Measurements from ENCODE around the gene HBZ.
A peak's percentile ranks its signal among the peaks of the same experiment; 100 is the strongest.
"Not testable (repeated sequence)": the region's sequence is repeated elsewhere in the genome, so short reads cannot be mapped to it uniquely, and the experiment has no call there.

HBZ gene

DNA sequence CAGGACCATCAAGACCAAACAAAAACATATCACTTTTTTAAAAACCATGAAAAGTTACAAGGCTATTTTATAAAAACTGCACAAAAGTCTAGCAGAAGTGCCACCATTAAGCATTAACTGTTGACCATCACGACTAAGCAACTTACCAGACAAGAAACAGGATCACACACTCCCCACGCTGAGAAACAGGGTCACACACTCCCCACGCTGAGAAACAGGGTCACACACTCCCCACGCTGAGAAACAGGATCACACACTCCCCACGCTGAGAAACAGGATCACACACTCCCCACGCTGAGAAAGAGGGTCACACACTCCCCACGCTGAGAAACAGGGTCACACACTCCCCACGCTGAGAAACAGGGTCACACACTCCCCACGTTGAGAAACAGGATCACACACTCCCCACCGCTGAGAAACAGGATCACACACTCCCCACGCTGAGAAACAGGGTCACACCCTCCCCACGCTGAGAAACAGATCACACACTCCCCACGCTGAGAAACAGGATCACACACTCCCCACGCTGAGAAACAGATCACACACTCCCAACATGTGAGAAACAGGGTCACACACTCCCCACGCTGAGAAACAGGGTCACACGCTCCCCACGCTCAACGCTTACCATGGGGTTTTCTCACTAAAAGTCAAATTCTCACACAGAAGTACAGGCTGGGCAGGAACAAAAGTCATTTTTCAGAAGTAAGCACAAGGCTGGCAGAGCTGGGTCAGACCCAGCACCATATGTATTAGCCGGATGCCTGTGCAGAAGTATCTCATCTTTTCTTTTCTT, 28.7 kb upstream of the HBZ start:
- DNase-seq (ENCODE audit: low spot score in 2 of 2); H3K9me3 Mint-ChIP-seq; H3K4me3 Mint-ChIP-seq; ATAC-seq: not testable (repeated sequence)
- H3K36me3 Mint-ChIP-seq: peaks cover 18% of the 10 kb centered on the region
- H3K4me1 Mint-ChIP-seq: peaks cover 32% of the 10 kb centered on the region
- peak overlapping the region; percentile 82 for H3K27ac Mint-ChIP-seq

DNA sequence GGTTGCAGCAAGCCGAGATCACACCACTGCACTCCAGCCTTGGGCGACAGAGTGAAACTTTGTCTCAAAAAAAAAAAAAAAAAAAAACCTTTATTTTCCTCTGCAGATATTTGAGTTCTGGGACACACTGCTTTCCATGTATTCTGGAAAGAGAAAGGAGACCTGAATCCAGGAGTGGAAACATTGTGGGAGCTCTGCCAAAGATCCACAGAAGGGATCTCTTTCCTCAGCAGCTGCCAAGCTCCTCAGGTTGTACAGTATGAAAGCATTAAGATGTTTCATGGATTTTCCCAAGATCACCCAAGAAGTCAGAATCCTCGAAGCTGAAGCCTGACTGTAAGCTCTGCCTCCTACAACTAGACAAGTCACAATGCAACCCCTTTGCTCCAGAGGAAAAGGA, 27.4 kb upstream of the HBZ start:
- DNase-seq (ENCODE audit: low spot score in 2 of 2) (no peak), ATAC-seq (no peak)
- peak overlapping the region; percentile 37 for H3K27ac Mint-ChIP-seq
- peaks cover 18% of the 10 kb centered on the region for H3K36me3 Mint-ChIP-seq
- peaks cover 44% of the 10 kb centered on the region for H3K4me1 Mint-ChIP-seq
- no peak overlapping the region for H3K4me3 Mint-ChIP-seq
- H3K9me3 Mint-ChIP-seq: no peaks in the 10 kb centered on the region

DNA sequence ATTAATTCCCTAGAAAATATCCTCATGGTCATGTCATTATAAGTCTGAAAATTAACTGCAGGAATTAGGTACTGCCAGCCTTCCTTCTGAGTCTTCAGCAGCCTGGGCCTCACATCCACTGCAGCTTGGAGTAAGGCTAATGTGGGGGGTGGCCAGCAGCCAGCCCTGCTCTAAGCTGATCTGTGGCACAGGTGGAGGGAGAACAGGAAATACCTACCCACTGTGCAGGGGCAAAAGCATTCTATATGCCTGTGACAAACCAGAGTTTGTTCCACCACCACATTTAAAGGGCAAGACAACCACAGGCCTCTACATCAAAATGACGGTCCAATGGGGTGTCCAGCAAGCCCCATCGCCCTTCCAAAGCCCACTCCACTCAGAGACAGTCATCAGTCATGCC, 23.4 kb upstream of the HBZ start:
- ATAC-seq: peak; percentile 16
- Mint-ChIP-seq H3K9me3 (no peaks in the 10 kb centered on the region), H3K27ac (peak overlapping the region; percentile 5), H3K4me3 (no peak overlapping the region), H3K36me3 (peaks cover 11% of the 10 kb centered on the region), H3K4me1 (peaks cover 53% of the 10 kb centered on the region)
- no peak for DNase-seq (ENCODE audit: low spot score in 2 of 2)

DNA sequence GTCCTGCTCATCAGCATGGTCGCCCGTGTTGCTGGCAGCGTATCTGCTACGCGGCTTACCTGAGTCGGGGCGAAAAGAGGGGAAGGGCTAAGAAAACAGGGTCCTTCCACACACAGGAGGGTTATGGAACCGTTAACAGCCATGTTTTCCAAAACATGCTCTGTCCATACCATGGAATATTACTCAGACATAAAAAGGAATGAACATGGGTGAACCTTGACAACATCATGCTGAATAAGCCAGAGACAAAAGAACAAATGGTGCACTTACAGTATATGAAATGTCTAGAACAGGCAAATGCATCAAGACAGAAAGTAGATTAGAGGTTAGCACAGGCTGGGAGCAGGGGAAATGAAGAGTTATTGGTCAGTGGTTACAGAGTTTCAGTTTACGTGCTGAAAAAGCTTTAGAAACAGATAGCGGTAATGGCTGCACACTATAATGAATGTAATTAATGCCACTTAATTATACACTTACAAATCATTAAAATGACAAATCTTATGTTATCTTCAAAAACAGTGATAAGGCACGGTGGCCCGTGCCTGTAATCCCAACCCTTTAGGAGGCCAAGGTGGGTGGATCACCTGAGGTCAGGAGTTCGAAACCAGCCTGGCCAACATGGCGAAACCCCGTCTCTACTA, 21.8 kb upstream of the HBZ start:
- no peaks in the 10 kb centered on the region for H3K9me3 Mint-ChIP-seq
- H3K4me1 Mint-ChIP-seq: peaks cover 47% of the 10 kb centered on the region
- DNase-seq (ENCODE audit: low spot score in 2 of 2): no peak
- no peak overlapping the region for H3K4me3 Mint-ChIP-seq
- H3K36me3 Mint-ChIP-seq: peaks cover 13% of the 10 kb centered on the region
- H3K27ac Mint-ChIP-seq: peak overlapping the region; percentile 5
- no peak for ATAC-seq

DNA sequence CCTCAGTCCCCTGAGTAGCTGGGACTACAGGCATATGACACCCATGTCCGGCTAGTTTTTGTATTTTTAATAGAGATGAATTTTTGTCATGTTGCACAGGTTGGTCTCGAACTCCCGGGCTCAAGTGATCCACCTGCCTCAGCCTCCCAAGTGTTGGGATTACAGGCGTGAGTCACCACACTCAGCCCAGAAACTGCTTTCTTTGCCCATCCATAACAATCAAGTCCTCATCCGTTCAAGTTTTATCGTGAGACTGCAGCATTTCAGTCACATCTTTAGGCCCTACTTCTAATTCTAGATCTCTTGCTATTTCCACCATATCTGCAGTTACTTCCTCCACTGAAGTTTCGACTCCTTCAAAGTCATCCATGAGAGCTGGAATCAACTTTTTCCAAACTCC, 20.3 kb upstream of the HBZ start:
- no peak for ATAC-seq
- H3K36me3 Mint-ChIP-seq: peaks cover 22% of the 10 kb centered on the region
- H3K27ac Mint-ChIP-seq: no peak overlapping the region
- DNase-seq (ENCODE audit: low spot score in 2 of 2): no peak
- no peaks in the 10 kb centered on the region for H3K9me3 Mint-ChIP-seq
- peaks cover 50% of the 10 kb centered on the region for H3K4me1 Mint-ChIP-seq
- H3K4me3 Mint-ChIP-seq: no peak overlapping the region

DNA sequence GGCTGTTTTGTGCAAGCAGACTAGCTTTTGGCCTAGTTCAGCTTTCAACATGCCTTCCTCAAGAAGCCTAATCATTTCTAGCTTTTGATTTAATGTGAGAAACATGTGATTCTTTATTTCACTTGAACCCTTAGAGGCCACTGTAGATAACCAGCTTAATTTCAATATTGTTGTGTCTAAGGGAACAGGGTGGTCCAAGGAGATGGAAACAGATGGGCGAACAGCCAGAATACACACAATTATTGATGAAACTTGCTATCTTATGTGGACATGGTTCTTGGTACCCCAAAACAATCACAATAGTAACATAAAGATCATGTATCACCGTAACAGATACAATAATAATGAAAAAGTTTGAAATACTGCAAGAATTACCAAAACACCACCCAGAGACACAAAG, 18.7 kb upstream of the HBZ start:
- H3K27ac Mint-ChIP-seq: peak overlapping the region; percentile 2
- H3K4me3 Mint-ChIP-seq: no peak overlapping the region
- H3K4me1 Mint-ChIP-seq: peaks cover 51% of the 10 kb centered on the region
- no peak for ATAC-seq
- H3K36me3 Mint-ChIP-seq: peaks cover 32% of the 10 kb centered on the region
- no peak for DNase-seq (ENCODE audit: low spot score in 2 of 2)
- H3K9me3 Mint-ChIP-seq: no peaks in the 10 kb centered on the region

DNA sequence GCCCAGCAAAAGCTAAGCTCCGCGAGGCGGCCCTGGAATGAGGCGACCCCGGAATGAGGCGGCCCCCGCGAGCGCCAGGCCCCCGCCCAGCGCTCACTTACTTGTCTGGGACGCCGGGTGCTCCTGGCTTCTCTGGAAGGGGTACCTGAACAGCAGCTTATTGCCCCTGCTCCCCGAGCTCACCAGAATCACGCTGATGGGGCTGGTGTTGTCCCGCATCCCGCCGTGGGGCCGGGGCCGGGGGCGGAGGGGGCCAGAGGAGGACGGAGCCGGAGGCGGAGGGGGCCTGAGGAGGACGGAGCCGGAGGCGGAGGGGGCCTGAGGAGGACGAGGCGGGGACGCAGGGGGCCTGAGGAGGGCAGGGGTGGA, 14.4 kb upstream of the HBZ start:
- H3K4me1 Mint-ChIP-seq: peaks cover 27% of the 10 kb centered on the region
- ATAC-seq (peak; percentile 48), DNase-seq (ENCODE audit: low spot score in 2 of 2) (peak; percentile 26 to 72)
- peak overlapping the region; percentile 88 for H3K4me3 Mint-ChIP-seq
- peak overlapping the region; percentile 94 for H3K27ac Mint-ChIP-seq
- no peaks in the 10 kb centered on the region for H3K9me3 Mint-ChIP-seq
- H3K36me3 Mint-ChIP-seq: peaks cover 35% of the 10 kb centered on the region

DNA sequence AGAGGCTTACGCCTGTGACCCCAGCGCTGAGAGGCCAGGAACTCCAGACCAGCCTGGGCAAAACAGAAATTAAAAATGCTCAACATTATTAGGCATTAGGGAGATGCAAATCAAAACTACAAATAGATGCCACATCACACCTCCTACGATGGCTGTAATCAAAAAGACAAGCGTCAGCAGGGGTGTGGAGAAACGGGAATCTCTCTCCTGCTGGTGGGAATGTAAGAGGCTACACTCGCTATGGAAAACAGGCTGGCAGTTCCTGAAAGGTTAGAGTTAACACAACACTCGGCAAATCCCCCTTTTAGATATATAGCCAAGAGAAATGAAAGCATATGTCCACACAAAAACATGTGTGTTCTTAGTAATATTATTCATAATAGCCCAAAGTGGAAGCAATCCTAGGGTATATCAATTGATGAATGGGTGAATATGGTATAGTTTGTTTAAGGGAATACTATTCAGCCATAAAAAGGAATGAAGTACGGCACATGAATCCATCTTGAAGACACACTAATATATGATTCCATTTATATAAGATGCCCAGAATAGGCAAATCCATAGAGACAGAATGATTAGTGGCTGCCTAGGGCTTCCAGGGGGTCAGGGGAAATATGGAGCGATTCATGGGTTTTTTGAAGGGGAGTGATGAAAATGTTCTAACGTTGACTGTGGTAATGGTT, 12.1 kb upstream of the HBZ start:
- no peak for ATAC-seq
- no peak overlapping the region for H3K27ac Mint-ChIP-seq
- peaks cover 12% of the 10 kb centered on the region for H3K4me1 Mint-ChIP-seq
- no peak for DNase-seq (ENCODE audit: low spot score in 2 of 2)
- H3K36me3 Mint-ChIP-seq: peaks cover 26% of the 10 kb centered on the region
- peak overlapping the region; percentile 88 for H3K4me3 Mint-ChIP-seq
- H3K9me3 Mint-ChIP-seq: no peaks in the 10 kb centered on the region

DNA sequence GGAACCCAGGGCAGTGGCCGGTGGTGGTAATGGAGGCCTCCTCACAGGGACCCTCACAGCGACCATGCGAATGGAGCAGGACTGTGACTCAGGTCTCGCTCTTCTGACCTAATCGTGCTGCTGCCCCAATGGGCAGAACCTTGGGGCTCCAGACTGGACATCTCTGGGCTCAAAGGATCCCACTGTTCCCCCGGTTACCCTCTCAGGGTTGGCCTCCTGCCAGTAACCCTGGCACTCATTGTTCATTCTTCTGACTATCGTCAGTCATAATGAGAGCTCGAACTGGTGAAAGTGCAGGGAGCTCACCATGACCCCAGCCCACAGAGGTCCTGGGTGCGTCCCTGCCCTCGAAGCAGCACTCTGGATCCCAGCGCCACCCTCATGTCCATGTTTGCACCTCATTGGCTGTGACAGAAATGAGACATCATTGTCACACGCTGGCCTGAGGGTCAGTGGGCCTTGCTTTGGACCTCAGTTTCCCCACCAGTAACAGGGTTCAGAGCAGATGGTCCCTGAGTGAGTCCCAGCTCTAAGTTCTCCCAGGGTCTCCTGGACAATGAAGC, 10.0 kb upstream of the HBZ start:
- ATAC-seq: no peak
- H3K9me3 Mint-ChIP-seq: no peaks in the 10 kb centered on the region
- DNase-seq (ENCODE audit: low spot score in 2 of 2): no peak
- peaks cover 13% of the 10 kb centered on the region for H3K36me3 Mint-ChIP-seq
- peaks cover 6% of the 10 kb centered on the region for H3K4me1 Mint-ChIP-seq
- no peak overlapping the region for H3K27ac Mint-ChIP-seq
- no peak overlapping the region for H3K4me3 Mint-ChIP-seq

DNA sequence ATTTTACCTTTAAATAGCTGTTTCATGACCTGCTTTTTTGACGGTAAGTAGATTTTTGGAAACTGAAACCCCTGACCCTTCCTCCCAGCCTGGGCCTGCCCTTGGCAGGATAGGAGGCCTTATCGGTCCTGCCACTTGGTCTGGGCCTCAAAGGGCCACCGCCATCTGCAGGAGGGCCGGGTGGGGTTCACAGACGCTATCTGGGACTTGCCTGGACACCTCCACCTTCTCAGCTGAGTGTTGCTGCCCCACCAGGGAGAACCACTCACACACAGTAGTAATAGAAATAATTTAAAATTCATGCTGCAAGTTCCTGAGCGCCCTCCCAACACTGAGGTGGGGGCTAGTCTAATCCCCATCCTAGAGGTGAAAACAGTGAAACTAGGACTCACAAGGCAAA, 9.4 kb upstream of the HBZ start:
- DNase-seq (ENCODE audit: low spot score in 2 of 2) (no peak), ATAC-seq (no peak)
- Mint-ChIP-seq H3K27ac (no peak overlapping the region), H3K9me3 (no peaks in the 10 kb centered on the region), H3K4me3 (no peak overlapping the region), H3K4me1 (peaks cover 6% of the 10 kb centered on the region), H3K36me3 (peaks cover 10% of the 10 kb centered on the region)

DNA sequence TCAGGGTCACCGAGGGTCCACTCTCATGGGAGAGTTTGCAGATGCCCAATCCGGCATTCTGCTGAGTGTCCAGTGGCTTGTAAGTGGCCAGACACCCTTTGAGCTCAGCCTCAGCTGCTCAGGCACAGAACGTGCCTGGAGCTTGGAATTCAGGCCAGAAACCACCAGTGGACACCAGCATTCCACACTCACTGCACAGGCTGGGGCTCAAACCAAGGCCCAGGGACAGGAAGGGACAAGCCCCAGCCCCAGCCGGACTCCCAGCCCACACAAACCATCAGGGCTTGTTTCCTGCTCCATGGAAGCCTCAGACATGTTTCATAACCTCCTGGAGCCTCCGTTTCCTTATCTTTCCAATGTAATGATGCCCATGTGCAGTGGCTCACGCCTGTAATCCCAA, 9.0 kb upstream of the HBZ start:
- Mint-ChIP-seq H3K4me1 (peaks cover 6% of the 10 kb centered on the region), H3K4me3 (no peak overlapping the region), H3K27ac (no peak overlapping the region), H3K36me3 (peaks cover 6% of the 10 kb centered on the region), H3K9me3 (no peaks in the 10 kb centered on the region)
- DNase-seq (ENCODE audit: low spot score in 2 of 2): no peak
- ATAC-seq: no peak

DNA sequence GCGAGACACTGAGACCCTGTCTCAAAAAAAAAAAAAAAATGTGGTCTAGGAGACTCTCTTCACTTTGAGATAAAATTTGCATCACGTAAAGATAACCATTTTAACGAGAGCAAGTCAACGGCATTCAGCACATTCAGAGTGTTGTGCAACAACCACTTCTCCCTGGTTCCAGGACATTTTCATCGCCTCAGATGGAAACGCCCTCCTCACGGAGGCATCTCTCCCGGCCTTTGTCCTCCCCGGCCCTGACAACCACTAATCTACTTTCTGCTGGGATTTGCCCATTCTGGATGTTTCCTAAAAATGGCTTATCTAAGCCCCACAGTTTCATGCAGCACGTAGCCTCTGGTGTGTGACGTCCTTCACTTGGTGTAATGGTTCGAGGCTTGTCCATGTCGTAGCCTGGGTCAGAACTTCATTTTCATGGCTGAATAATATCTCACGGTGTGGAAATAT, 7.6 kb upstream of the HBZ start:
- no peak overlapping the region for H3K27ac Mint-ChIP-seq
- ATAC-seq (no peak), DNase-seq (ENCODE audit: low spot score in 2 of 2) (no peak)
- no peaks in the 10 kb centered on the region for H3K9me3 Mint-ChIP-seq
- H3K36me3 Mint-ChIP-seq: no peaks in the 10 kb centered on the region
- H3K4me1 Mint-ChIP-seq: no peaks in the 10 kb centered on the region
- H3K4me3 Mint-ChIP-seq: no peak overlapping the region

DNA sequence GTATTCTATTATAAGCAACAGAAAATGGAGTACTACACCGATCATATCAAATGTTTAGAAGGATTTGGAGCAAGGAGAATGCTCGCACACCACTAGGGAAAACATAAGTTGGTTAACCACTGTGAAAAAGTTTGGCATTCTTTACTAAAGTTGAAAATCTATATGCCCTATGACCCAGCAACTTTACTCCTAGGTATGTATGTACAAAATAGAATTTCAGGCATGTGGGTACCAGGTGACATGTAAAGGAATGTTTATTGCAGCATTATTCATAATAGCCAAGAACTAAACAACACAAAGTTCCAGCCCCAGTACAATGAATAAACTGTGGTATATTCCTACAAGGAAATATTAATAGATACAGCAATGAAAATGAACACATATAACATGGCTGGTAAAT, 5.8 kb upstream of the HBZ start:
- no peaks in the 10 kb centered on the region for H3K4me1 Mint-ChIP-seq
- H3K4me3 Mint-ChIP-seq: no peak overlapping the region

DNA sequence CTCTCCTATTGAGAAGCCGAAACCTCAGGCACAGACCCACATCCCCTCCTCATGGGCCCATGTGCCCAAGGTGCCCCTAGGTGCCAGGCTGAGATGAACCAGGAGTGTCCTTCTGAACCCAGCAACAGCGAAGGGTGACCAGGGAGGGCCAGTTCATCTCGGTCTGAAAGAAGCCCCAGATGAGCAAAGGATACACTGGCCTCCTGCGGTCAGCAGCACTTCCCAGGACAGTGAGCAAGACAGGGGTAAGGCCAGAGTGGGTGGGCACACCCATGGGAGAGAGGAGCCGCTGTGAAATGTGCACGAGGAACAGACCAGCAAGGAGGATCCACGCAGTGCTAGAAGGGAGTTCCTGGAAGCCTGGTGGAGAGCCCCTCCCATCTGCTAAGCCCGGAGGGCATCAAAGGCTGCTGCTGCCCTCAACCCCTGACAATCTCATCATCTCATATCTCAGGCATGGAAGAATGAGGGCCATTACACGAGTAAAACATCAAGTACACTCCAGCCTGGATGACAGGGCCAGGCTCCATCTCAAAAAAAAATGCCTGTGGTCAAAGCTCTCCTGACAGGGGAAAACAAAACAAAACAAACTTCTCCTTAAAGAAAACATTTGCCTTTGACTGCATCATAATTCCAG, 3.3 kb upstream of the HBZ start:
- Mint-ChIP-seq H3K9me3 (no peaks in the 10 kb centered on the region), H3K36me3 (no peaks in the 10 kb centered on the region), H3K4me3 (no peak overlapping the region), H3K27ac (no peak overlapping the region), H3K4me1 (no peaks in the 10 kb centered on the region)
- DNase-seq (ENCODE audit: low spot score in 2 of 2) (no peak), ATAC-seq (no peak)

More for the DNA sequence above, 5.8 kb upstream of the HBZ start:
- H3K36me3 Mint-ChIP-seq: no peaks in the 10 kb centered on the region
- no peaks in the 10 kb centered on the region for H3K9me3 Mint-ChIP-seq
- ATAC-seq: no peak
- DNase-seq (ENCODE audit: low spot score in 2 of 2): no peak
- no peak overlapping the region for H3K27ac Mint-ChIP-seq

DNA sequence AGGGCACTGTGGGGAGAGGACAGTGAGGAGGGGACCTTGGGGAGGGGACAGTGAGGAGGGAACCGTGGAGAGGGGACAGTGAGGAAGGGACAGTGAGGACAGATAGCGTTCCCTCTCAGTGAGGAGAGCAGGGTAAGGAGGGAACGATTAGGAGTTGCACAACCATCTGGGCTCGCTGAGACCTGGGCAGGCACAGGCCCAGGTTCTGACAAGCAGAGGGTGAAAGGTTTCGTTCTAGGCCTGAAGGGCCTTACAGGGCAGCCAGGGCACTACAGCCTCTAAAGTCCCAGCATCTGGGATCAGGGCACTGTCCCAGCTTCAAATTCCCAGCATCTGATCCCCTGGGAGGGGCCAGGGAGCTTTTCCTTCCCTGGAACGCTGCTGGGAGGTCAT, 681 bp downstream of the HBZ start:
- ATAC-seq: peak; percentile 38
- H3K4me1 Mint-ChIP-seq; H3K36me3 Mint-ChIP-seq; H3K9me3 Mint-ChIP-seq; DNase-seq (ENCODE audit: low spot score in 2 of 2); H3K27ac Mint-ChIP-seq: not testable (repeated sequence)
- peak overlapping the region; percentile 30 for H3K4me3 Mint-ChIP-seq
